GM12878 (cell line): ENCODE results near the gene AHNAK. TPM values are rescaled to one million over a fixed set of nuclear protein-coding genes. Genes with fewer than 3 reads are reported as not detected.
"Not testable (repeated sequence)": the region's sequence is repeated elsewhere in the genome, so short reads cannot be mapped to it uniquely, and the experiment has no call there.

Source experiments
- ATAC-seq: fragments of 200-7000 bp; cut with Tn5 transposase; 3 replicates; pipeline ENCODE4 v1.9.1; 2020; ENCODE audit warnings: mild to moderate bottlenecking, moderate library complexity
- BruUV-seq: library from RNA; stranded (reverse); fragments of 400-500 nt; replicated peaks from 2 replicates; lab custom pipeline; 2021; lab: Mats Ljungman, UMichigan
- CTCF ChIA-PET: fragments of 300-600 bp; sonication (Branson Sonifier 250); formaldehyde crosslinking; extraction: SDS; loops from one replicate; lab custom pipeline; 2021; ENCODE audit warnings: inconsistent platforms; lab: Yijun Ruan, JAX
- POLR2A ChIA-PET: fragments of 350-600 bp; formaldehyde crosslinking; extraction: SDS; loops from one replicate; lab custom pipeline; 2021; ENCODE audit warnings: inconsistent platforms; lab: Charles Lee
- RAD21 ChIA-PET: fragments of 300-600 bp; sonication (Branson Sonifier 250); formaldehyde crosslinking; loops from one replicate; lab custom pipeline; 2023; ENCODE audit warnings: antibody characterized with exemption; ENCODE audit not compliant: unreplicated experiment; lab: Charles Lee
- SMC1A ChIA-PET: fragments of 300-600 bp; sonication (Branson Sonifier 250); formaldehyde crosslinking; loops from one replicate; lab custom pipeline; 2023; ENCODE audit not compliant: unreplicated experiment, uncharacterized antibody; lab: Charles Lee
- DNase-seq: peaks from one replicate; pipeline ENCODE4 v3.0.0-alpha.2; 2011; ENCODE audit warnings: low read depth, low spot score
- FAIRE-seq: peaks from 3 replicates; lab custom pipeline; 2011; peaks lifted over from hg19 to GRCh38; lab: Jason Lieb, UNC
- H2AFZ ChIP-seq: 2 replicates; pipeline ENCODE4 v1.6.0; 2011; ENCODE audit warnings: low read depth, low read length, control low read depth; ENCODE audit not compliant: control insufficient read depth
- H3K27ac ChIP-seq: 2 replicates; pipeline ENCODE4 v1.5.1; 2011; ENCODE audit warnings: control low read depth; ENCODE audit not compliant: control insufficient read depth, insufficient read depth
- H3K27me3 ChIP-seq, 2 experiments: replicated peaks in 1 of 2; 2 replicates each; pipeline versions ENCODE4 v1.6.0 to v1.6.1; 2011; ENCODE audit warnings: low read length in 1 of 2; ENCODE audit not compliant: control insufficient read depth in 2 of 2, insufficient read depth in 2 of 2
- H3K36me3 ChIP-seq, 2 experiments: 2 replicates each; pipeline ENCODE4 v1.5.1; 2011; ENCODE audit warnings: low read length in 1 of 2; ENCODE audit not compliant: control insufficient read depth in 2 of 2, insufficient read depth in 2 of 2
- H3K4me1 ChIP-seq: 2 replicates; pipeline ENCODE4 v1.6.1; 2011; ENCODE audit warnings: mild to moderate bottlenecking, low read length, moderate library complexity, mixed read lengths; ENCODE audit not compliant: control insufficient read depth, insufficient read depth
- H3K4me2 ChIP-seq: 2 replicates; pipeline ENCODE4 v1.6.0; 2011; ENCODE audit warnings: control low read depth; ENCODE audit not compliant: control insufficient read depth, insufficient read depth
- H3K4me3 ChIP-seq: fragments of 200-600 bp; sonication (generic); 2 replicates; pipeline ENCODE4 v1.5.1; 2016
- H3K79me2 ChIP-seq: 2 replicates; pipeline ENCODE4 v1.6.0; 2011; ENCODE audit warnings: low read length; ENCODE audit not compliant: control insufficient read depth, insufficient read depth
- H3K9ac ChIP-seq: 2 replicates; pipeline ENCODE4 v1.8.0; 2011; ENCODE audit warnings: low read length, control low read depth, mixed read lengths; ENCODE audit not compliant: control insufficient read depth, insufficient read depth
- H3K9me3 ChIP-seq: replicated peaks from 3 replicates; pipeline ENCODE4 v1.5.1; 2011; ENCODE audit warnings: mild to moderate bottlenecking, low read length; ENCODE audit not compliant: control insufficient read depth, insufficient read depth
- H4K20me1 ChIP-seq: 2 replicates; pipeline ENCODE4 v1.6.0; 2011; ENCODE audit not compliant: control insufficient read depth, insufficient read depth
- BRCA1 ChIP-seq: IDR thresholded peaks from 2 replicates; pipeline ENCODE4 v1.6.1; 2011; ENCODE audit warnings: low read depth, low read length, improper control_type of control experiment
- E2F8 ChIP-seq: fragments of 450-650 bp; IDR thresholded peaks from 2 replicates; pipeline ENCODE4 v1.6.1; 2018; ENCODE audit warnings: mild to moderate bottlenecking, low read depth, moderate library complexity; ENCODE audit not compliant: partially characterized antibody
- EZH2 ChIP-seq: IDR thresholded peaks from 2 replicates; pipeline ENCODE4 v1.6.1; 2012; ENCODE audit warnings: low read depth, mild to moderate bottlenecking, control low read depth, inconsistent platforms, low read length, borderline replicate concordance; ENCODE audit not compliant: control insufficient read depth
- FOXM1 ChIP-seq: IDR thresholded peaks from 2 replicates; pipeline ENCODE4 v1.6.1; 2012; ENCODE audit warnings: low read depth, mild to moderate bottlenecking, inconsistent platforms, low read length, moderate library complexity
- HDGF ChIP-seq: fragments of 450-650 bp; IDR thresholded peaks from 2 replicates; pipeline ENCODE4 v1.6.1; 2016; ENCODE audit warnings: antibody characterized with exemption
- IKZF1 ChIP-seq: fragments of 450-650 bp; conservative IDR thresholded peaks from 2 replicates; pipeline ENCODE4 v1.6.1; 2017; ENCODE audit warnings: antibody characterized with exemption, mild to moderate bottlenecking
- MXI1 ChIP-seq: fragments of 150-350 bp; IDR thresholded peaks from 2 replicates; pipeline ENCODE4 v1.6.1; 2011; ENCODE audit warnings: low read depth, mild to moderate bottlenecking, inconsistent platforms, low read length, improper control_type of control experiment
- NFYB ChIP-seq: IDR thresholded peaks from 2 replicates; pipeline ENCODE4 v1.6.1; 2011; ENCODE audit warnings: low read depth, mild to moderate bottlenecking, low read length, improper control_type of control experiment, moderate library complexity; ENCODE audit not compliant: insufficient read depth
- POLR2AphosphoS5 ChIP-seq: IDR thresholded peaks from 2 replicates; pipeline ENCODE4 v1.6.1; 2011; ENCODE audit warnings: mild to moderate bottlenecking, low read length, inconsistent platforms
- RBBP5 ChIP-seq: fragments of 200-600 bp; sonication (generic); conservative IDR thresholded peaks from 2 replicates; pipeline ENCODE4 v1.6.1; 2016
- RCOR1 ChIP-seq: conservative IDR thresholded peaks from 2 replicates; pipeline ENCODE4 v1.6.1; 2012; ENCODE audit warnings: low read depth, low read length, improper control_type of control experiment
- RUNX3 ChIP-seq: IDR thresholded peaks from 2 replicates; pipeline ENCODE4 v1.6.1; 2012; ENCODE audit warnings: low read length, inconsistent platforms
- SPI1 ChIP-seq: IDR thresholded peaks from 2 replicates; pipeline ENCODE4 v1.6.1; 2011; ENCODE audit warnings: low read depth, mild to moderate bottlenecking, low read length, moderate library complexity, borderline replicate concordance; ENCODE audit not compliant: insufficient read depth
- WGBS: methylation state at CpG from one replicate; pipeline ENCODE4 v1.1.6; 2016; ENCODE audit warnings: low lambda C conversion rate; ENCODE audit not compliant: insufficient replicate concordance, insufficient coverage; ENCODE audit errors: missing lambda C conversion rate; 5-methylcytosine and 5-hydroxymethylcytosine counted together
- in situ Hi-C: fragments of 300-500 bp; cut with MboI; formaldehyde crosslinking; loops from 9 replicates; pipeline ENCODE4 v1.14.3; 2018; ENCODE audit warnings: mixed read lengths
- intact Hi-C: fragments of 100-400 bp; cut with micrococcal nuclease; formaldehyde crosslinking; loops from one replicate; pipeline ENCODE4 v1.14.2; 2022; ENCODE audit not compliant: unreplicated experiment
- polyA plus RNA-seq, 11 experiments: library from polyadenylated mRNA; depleted of rRNA in 4 of 11; unstranded in 6 of 11; stranded (reverse) in 5 of 11; fragments of >200 nt; fragmentation: Nextera tagmentation in 4 of 11; fragmentation: Illumina TruSeq in 1 of 11; extraction: Ambion mirVana in 4 of 11; extraction: Trizol in 1 of 11; gene quantifications; 1 replicate in 1 of 11; 2 replicates in 10 of 11; pipeline versions ENCODE4 v1.2.1 to v1.2.3, GENCODE V29; 2011 to 2016; ENCODE audit warnings: inconsistent platforms in 2 of 11, missing spikeins in 2 of 11, low read depth in 1 of 11
- total RNA-seq, 4 experiments: library from RNA; depleted of rRNA in 3 of 4; stranded (reverse); fragments of >200 nt in 3 of 4; fragmentation: Illumina TruSeq in 1 of 4; extraction: Trizol in 1 of 4; gene quantifications; 2 replicates each; pipeline versions ENCODE4 v1.2.1 to v1.2.3, GENCODE V29; 2013 to 2021

AHNAK gene
- total and polyA plus RNA-seq, 10 of the 15 experiments (the other 5 are each of a cell fraction or from before 2014, with no cell fraction given) = 0.76 to 90.3 (median 19.4) TPM

DNA sequence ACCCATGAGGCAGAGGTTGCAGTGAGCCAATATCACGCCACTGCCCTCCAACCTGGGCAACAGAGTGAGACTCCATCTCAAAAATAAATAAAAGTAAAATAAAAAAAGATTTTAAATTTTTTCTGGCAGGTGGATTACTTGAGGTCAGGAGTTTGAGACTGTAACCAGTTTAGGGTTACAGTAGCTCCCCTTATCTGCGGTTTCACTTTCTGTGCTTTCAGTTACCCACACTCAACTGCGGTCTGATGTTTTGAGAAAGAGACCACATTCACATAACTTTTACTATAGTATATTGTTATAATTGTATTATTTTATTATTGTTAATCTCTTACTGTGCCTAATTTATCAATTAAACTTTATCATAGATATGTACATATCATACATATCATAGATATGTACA is 160.5 kb downstream of the AHNAK start:
- in situ Hi-C loops, DNase-seq, H3K27me3 ChIP-seq, H3K27ac ChIP-seq, H3K9ac ChIP-seq, H3K4me3 ChIP-seq, H3K4me1 ChIP-seq: not testable (repeated sequence)
- CTCF ChIA-PET = interaction anchor here (0.7 to 1.7 kb wide), 4 partner anchors 8 to 450 kb away, joined by 3 to 6 read pairs (median 4); no protein-coding TSS in a partner anchor
- SMC1A ChIA-PET = interaction anchor here (0.8 to 1.9 kb wide), 3 partner anchors 8 to 39 kb away, joined by 3 to 7 read pairs (median 3); no protein-coding TSS in a partner anchor
- RAD21 ChIA-PET = interaction anchor here (1.9 kb wide), 1 partner anchor 9 kb away, joined by 8 read pairs; no protein-coding TSS in a partner anchor
- peak; percentile 70 for TF ChIP-seq RUNX3
- TF ChIP-seq, all 136 proteins: peak for 1; not testable (repeated sequence) for 135
- ATAC-seq (peak; percentile 89), FAIRE-seq (peak; percentile 75)
- H2AFZ ChIP-seq, H3K79me2 ChIP-seq, H4K20me1 ChIP-seq, H3K36me3 ChIP-seq, BruUV-seq, H3K9me3 ChIP-seq, intact Hi-C loops: not testable (repeated sequence)
- WGBS = 53% methylated on average over 3 of the region's 3 CpGs
- POLR2A ChIA-PET = interaction anchor here (0.7 kb wide), 1 partner anchor 41 kb away, joined by 3 read pairs; no protein-coding TSS in a partner anchor
- H3K4me2 ChIP-seq = peak overlapping the region; percentile 44; the same call in 1 of the 2 replicates

- ChIA-PET CTCF (interaction anchor here (0.6 to 1.5 kb wide), 4 partner anchors 44 to 666 kb away, joined by 3 to 5 read pairs (median 4); no protein-coding TSS in a partner anchor), SMC1A (no interaction called here), POLR2A (interaction anchor here (0.5 to 0.7 kb wide), 2 partner anchors 60 to 161 kb away, joined by 3 to 5 read pairs; no protein-coding TSS in a partner anchor), RAD21 (no interaction called here)
- Histone ChIP-seq H3K36me3 (no peaks in the 10 kb centered on the region), H3K9ac (no peak overlapping the region), H3K4me2 (no peak overlapping the region), H3K4me3 (no peak overlapping the region), H3K4me1 (peaks cover 8% of the 10 kb centered on the region), H3K27me3 (no peaks in the 10 kb centered on the region), H2AFZ (no peak overlapping the region), H3K9me3 (no peaks in the 10 kb centered on the region), H3K27ac (no peak overlapping the region), H4K20me1 (no peaks in the 10 kb centered on the region), H3K79me2 (no peaks in the 10 kb centered on the region)
- no peak for ATAC-seq
- WGBS = 74% methylated on average over 6 of the region's 6 CpGs
- BruUV-seq = no TSS peak
- FAIRE-seq = no peak
- in situ Hi-C loops = no loop called here
- no peak for DNase-seq
- intact Hi-C loops = no loop called here
- TF ChIP-seq FOXM1 = no peak
- no peak for TF ChIP-seq RCOR1
- no peak for TF ChIP-seq SPI1
- TF ChIP-seq RBBP5 = no peak
- TF ChIP-seq E2F8 = no peak
- TF ChIP-seq EZH2 = no peak
- TF ChIP-seq IKZF1 = no peak
- no peak for TF ChIP-seq MXI1
- TF ChIP-seq HDGF = no peak
- TF ChIP-seq BRCA1 = no peak
- TF ChIP-seq POLR2AphosphoS5 = no peak
- no peak for TF ChIP-seq NFYB
These were observed 162.8 kb downstream of the AHNAK start for GRCh38 chr11:62383822-62384221.
